Measurements from ENCODE around the gene CINP.

The CINP gene

DNA sequence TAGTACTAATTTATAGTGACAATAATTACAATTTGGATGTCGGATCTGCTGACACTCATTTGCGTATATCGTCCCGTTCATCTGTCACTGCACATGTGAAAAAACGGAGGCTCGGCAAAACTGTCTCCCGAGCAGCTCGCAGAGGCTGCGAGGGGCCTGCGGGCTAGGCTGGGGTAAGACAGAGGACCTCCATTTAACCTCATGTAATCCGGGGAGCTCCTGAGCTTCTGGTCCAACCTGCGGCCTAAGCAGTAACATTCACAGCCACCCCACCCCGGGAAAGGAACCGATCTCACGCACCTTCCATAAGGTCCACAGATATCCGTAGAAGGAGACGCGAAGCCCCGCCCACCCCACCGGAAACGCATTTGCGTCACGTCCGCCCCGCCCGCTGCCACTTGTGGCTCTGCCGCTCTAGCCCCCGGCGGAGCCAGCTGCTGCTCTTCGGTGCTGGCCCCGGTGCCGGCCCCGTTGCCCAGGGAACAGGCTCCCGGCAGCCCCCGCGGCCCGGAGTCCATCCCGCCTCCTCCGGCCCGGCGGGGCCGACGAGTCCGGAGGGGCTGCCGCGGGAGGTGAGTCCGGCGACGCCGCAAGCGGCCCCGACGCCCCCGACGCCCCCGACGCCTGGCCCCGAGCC lies at the start of gene CINP, which contains the start of gene TECPR2:
TSS of gene CINP (minus strand) at position 346 of the 637 bp plus-strand sequence. CDS start at position 307, 39 bp downstream.
TSS of gene TECPR2 (plus strand) at position 397 of the 637 bp plus-strand sequence. CDS start 13,781 bp downstream, outside the sequence.
- peak; percentile 100 for DNase-seq

DNA sequence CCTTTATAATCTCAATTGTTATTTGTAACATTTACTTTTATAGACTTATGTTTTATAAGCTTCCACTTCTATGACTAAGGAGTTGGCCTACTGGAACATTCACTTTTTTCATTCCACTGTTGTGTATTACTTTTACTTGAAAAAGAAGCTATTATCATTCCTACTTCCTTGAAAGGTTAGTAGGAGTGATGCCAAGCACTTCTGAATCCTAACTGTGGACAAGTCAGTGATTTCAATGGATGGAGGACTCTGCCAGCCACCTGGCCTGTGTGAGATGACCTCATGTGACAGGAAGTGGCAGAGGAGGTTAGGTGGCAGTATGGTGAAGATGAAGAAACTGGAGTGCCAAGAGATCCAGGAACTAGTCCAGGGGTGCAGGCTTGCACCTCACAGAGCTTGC lies 46.0 kb upstream of the CINP start:
- no peak for DNase-seq

DNA sequence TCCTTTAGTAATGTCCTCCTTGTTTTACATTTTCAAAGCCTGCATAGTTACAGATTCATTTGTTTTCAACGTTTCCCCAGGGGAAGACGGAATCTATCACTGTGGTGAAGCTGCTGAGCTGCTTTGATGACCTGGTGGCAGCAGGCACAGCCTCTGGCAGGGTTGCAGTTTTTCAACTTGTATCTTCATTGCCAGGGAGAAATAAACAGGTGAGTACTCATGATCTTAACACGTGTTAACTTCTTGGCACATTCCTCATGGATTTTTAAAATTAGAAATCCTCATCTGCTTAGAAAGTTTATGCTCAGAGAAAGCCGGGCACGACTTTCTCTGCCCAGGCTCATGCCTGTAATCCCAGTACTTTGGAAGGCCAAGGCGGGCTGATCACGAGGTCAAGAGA lies 44.6 kb upstream of the CINP start:
- no peak for DNase-seq

DNA sequence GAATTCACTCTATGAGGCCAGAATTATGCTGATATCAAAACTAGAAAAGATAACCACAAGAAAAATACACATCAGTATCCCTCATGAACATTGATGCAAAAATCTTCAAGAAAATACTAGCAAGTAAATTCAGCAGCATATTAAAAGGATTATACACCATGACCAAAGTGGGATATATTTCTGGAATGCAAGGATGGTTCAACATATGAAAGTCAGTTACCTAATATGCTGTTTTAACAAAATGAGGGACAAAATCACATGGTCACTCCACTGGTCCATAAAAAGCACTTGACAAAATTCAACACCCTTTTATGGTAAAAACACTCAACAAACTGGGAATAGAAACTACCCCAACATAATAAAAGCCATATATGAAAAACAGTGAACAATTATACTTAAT lies 40.3 kb upstream of the CINP start:
- peak; percentile 5 for DNase-seq

DNA sequence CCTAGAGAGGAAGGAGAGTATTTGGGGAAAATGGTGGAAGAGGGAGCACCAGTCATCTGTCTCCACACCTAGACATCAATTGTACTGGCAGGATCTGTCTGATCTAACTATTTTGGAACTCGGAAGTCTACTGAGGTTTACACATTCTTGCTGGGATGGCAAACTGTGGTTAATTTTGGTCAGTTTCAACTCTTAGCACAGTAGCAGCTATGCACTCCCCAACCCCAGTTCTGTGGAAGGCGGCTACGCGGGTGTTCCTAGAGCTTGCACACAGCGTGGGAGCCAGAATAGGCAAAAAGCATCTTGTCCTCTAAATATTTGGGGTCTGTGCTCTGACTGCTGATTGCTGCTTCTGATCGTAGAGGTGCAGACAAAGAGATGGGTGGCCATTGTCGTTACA lies 33.8 kb upstream of the CINP start:
- DNase-seq: no peak

DNA sequence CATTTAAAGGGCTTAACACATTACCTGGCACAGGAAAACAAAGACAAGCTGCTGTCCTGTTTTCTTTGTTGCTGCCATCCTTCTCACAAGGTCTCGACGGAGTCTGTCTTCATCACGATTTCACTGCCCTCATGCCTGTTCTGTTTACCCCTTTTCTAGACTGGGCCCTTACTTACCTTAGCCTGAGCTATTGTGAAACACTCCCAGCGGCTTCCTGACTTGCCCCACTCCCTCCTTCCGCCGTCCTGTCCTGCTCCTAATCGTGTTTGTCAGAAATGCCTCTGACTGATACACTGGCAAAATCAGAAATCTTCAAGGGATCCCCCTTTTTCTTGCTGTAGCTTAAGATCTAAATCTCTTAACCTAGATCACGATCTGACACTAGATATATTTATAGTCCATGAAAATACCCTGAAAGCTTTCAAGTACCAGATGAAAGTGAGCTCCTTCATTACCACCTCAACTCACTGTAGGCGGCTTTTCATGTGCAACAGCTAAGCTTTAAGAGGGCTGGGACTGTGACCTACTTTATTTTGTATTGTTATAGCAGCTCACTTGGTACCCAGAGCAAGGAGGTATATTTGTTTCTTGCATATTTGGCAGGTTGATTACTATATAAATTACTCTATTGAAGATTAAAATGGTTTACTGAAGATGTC lies 32.2 kb upstream of the CINP start:
- DNase-seq: no peak

DNA sequence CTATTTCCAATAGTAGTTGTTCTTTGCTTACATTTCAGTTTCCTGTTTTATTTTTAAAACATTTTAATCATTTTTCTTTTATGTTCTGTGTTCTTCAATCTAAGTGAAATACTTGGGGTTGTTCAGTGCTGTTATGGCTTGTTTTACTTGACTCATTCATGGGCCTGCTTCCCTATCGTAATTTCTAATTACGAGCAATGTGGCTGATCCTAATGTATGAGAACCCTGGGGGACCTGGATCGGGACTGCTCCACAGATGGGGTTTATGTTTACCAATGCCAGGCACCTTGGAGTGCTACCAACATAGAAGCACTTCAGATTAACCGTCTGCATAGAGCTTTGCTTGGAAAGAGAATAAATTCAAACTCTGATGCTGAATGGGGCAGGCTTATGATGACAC lies 29.8 kb upstream of the CINP start:
- DNase-seq: no peak

DNA sequence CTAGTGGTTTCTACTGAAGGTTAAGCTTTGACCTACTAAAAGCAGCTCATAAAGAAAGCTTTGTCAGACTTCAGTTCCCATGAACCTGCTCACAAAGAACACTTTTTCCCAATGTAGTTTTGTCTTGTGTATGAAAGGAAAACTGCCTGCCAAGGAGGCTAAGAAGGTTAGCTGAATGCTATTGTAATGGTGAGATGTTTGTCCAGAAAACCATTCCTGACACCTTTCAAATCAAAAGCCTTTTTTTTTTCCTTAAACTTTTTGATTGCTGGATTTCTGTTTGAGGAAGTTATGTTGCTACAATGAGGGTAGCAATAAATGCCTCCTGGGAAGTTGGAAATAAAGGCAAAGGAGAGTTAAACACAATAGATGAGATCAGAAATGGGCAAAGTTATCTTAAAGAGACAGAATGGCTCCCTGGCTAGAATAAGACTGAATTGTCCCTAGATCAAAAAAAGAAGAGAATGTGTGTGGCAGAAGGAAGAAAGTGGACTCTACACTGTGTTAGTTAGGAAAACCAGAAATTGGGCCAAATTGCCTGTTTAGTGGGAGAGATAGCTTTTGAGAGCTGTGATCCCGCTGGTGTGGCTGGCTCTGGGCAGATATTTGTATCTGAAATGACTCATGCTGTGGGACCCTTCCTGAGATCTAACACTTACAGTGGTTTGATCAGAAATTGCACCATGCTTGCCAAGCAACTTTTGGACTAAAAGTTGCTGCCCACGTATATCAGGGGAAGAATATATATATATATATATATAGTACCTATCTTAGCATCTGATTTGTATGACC lies 27.6 kb upstream of the CINP start:
- DNase-seq: no peak

DNA sequence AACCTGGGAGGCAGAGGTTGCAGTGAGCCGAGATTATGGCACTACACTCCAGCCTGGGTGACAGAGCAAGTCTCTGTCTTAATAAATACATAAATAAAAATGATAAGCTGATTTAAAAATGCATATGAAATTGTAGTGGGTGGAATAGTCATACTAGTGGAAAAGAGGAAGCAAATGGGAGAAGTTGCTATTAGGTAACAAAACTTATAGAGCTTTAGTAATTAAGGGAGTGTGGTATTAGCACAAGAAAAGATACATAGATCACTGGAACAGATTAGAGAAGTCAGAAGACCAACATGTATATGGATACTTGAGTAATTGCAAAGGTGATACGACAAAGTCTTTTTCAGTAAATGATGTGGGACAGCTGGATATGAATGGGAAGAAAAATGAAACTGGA lies 26.6 kb upstream of the CINP start:
- no peak for DNase-seq

DNA sequence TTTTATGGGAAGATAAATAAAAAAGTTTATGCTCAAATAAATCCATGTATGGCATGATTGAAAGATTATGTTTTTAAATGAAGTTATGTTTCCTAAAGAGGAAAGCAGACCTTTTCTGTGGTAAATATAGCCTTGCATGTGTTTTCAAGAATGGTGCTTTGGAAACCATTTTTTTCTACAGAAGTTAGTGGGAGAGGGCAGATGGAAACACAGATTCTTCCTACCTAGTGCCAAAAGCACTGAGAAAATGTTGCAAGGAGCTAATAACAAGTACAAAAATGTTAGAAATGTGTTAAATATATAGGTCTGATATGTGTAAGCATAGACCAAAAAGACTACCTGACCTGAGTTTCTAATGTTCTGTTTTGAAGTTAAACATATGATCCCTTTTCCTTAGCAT lies 24.4 kb upstream of the CINP start:
- no peak for DNase-seq

DNA sequence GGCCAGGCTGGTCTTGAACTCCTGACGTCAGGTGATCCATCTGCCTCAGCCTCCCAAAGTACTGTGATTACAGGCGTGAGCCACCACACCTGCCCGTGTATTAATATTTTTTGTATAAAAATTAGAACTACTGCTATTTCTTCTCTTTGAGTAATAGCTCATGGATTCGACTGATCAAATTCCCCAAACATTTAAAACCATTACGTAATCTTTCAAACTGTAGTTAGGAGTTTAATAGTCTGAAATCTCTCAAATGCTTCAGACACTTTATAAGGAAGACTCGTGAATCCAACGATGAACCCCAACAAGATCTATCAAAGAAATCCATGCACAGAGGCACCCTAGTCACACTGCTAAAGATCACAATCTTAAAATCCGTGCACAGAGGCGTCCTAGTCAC lies 16.1 kb upstream of the CINP start:
- no peak for DNase-seq

DNA sequence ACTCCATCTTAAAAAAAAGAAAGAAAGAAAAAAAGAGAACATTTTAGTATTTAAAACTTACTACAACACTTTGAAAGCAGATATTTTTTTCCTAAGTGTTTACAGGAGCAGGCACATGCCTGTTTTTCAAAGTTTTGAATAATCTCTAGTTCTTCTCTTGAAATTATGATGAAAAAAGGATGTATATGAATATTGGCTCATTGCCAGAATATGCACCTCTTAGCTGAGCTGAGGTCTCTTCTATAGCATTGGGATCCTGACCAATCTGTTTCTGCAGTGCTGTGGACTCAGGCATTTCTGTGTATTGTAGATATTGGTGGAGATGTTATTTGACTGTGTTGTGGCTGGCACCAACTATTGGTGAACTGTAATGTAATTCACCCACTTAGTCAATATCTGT lies 15.0 kb upstream of the CINP start:
- no peak for DNase-seq

DNA sequence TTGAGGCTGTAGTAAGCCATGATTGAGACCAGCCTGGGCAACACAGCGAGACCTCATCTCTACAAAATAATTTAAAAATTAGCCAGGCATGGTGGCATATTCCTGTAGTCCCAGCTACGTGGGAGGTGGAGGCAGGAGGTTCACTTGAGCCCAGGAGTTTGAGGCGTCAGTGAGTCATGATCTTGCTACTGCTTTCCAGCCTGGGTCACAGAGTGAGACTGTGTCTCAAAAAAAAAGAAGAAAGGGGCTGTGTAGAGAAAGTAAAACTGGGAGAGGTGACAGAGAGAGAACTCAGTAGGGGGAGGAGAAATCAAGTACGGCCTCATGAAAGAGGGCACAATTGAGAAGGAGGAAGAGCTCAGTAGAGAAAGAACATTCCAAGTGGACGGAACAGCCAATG lies 12.4 kb upstream of the CINP start:
- DNase-seq: no peak

DNA sequence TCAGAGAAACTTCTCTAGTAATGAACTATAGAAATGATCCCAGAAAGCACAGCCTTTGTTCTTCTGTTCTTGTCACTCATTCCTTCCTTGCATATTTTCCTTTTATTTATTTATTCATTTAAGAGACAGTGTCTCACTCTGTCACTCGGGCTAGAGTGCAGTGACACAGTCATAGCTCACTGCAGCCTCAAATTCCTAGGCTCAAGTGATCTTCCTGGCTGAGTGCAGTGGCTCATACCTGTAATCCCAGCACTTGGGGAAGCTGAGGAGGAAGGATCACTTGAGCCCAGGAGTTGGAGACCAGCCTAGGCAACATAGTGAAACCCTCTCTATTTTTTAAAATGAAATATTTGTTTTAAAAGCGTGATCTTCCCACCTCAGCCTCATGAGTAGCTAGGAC lies 11.6 kb upstream of the CINP start:
- no peak for DNase-seq

DNA sequence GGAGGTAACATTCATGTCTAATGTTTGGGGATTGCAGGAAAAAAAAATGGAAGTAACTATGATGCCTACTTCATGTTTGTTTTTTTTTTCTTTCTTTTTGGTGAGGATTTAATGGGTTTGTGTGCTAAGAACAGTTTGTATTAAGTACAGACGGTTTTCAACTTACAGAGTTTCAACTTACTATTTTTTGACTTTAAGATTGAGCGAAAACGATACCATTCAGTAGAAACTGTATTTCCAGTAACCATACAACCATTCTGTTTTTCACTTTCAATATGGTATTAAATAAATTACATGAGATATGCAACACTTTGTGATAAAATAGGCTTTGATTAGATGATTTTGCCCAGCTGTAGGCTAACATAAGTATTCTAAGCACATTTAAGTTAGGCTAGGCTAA lies 10.4 kb upstream of the CINP start:
- DNase-seq: no peak

DNA sequence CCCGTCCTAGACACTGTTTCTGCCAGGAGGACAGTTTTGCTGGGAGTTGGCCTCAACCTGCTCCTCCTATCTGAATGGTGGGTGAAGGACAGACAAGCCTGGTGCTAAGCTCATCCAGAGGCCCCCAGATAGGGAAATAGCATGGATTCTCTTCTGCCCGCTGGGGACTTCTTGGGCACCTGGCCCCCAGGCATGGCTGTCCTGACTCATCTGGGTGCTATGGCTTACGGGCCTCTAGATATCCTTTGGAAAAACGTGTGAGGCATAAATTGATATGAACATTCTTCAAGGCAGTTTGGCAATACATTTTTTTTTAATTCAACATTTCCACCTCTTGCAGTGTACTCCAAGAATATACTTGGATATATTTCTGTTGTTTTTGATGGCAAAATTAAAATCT lies 8.7 kb upstream of the CINP start:
- DNase-seq: no peak

DNA sequence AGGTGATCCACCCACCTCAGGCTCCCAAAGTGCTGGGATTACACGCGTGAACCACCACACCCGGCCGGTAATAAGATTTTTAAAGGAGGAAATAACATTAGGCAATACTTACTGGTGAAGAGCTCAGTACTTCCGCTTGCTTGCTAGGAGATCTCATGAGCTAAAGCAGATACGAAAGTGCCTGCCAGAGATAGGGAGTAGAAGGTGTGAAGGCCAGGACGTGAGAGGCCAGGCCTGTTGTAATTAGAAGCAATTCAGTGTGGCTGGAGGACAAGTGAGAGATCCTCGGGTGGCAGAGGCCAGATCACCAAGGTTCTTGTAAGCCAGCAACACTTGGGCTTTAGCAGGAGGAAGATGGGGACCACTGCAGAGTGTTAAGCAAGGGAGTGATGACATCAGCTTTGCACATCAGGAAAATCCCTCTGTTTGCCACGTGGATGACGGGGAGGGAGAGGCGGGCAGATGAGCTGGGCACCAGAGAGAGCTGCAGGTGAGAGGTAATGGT lies 7.7 kb upstream of the CINP start:
- no peak for DNase-seq

DNA sequence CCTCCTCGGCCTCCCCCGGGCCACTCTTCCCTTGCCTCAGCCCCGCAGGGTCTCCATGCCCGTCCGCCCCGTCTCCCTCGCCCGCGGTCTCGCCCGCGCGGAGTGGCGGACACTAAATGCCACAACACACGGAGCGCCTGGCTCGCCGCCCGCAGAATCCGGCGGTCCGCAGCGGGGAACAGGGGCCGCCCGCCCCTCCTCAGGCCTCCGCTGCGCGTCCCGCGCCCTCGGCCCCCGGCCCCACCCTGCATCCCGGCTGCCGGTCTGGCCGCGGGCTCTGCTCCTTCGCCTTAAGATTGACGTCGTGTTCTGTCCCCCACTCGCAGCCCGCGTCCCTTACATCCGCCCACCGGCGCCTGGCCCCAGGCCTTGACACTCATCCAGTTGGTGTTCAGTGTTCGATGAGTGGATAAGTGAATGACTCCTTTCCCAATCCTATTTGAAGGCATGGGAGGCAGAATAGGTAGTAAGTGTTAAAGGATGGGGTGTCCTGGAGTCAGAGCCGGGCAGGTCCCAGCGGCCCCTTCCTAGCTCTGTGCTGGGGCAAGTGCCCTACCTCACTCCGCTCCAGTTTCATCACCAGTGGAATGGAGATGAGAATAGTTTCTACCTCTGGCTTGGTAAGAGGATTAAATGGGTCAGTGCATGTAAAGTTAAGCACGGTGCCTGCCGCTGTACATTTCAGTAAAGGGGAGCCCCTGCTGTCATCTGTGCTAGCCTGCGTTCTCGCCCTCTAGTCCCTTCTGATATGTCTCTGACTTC lies 673 bp upstream of the CINP start:
- peak; percentile 63 for DNase-seq

DNA sequence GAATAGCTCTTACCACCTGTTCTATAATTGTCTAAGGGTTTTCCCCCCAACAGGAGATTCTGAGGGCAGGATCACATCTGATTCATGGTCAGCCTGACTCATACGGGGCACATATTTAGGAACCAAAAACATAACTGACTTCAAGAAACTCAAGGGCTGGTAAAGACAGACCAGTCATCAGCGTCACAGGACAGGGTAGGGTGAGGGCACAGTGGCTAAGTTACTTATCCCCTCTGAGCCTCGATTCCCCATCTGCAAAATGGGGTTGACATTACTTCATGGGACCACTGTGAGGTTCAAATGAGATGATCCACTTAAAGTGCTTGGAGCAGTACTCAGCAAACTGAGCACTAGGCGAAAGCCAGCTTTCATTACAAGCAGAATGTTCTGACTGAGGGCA lies 606 bp downstream of the CINP start:
- no peak for DNase-seq

DNA sequence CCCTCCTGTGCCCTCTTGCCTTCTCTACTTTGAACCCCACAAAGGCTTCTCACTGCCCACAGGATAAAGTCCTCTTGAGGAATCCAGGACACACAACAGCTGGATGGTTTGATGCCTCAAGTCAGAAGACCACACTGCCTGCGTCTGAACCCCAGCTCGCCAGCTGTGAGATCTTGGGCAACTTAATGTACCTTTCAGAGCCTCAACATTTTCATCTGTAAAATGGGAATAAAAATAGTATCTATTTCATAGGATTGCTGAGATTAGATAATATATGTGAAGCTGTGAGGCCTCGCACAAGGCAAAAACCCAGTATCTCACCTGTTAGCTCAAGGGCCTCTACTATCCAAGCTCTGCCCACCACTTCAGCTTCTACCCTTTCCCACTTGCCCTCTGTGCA lies 2.3 kb downstream of the CINP start:
- no peak for DNase-seq

DNA sequence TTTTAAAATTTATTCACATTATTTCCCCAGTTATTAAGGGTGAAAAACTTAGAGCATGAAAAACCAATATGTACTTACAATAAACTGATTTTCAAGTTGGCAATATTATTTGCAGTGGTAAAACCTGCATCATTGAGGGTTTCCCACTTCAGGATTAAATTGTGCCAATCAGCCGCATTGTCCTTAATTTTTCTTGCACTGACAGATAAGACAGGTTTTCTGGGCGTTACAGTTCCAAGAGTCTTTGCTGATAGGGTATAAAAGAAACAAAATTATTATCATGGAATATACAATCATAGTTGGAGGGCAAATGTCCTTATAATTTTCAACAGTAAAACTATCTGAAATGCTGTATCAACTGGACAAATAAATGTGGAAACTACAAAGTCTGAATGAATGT lies 3.3 kb downstream of the CINP start:
- DNase-seq: no peak

DNA sequence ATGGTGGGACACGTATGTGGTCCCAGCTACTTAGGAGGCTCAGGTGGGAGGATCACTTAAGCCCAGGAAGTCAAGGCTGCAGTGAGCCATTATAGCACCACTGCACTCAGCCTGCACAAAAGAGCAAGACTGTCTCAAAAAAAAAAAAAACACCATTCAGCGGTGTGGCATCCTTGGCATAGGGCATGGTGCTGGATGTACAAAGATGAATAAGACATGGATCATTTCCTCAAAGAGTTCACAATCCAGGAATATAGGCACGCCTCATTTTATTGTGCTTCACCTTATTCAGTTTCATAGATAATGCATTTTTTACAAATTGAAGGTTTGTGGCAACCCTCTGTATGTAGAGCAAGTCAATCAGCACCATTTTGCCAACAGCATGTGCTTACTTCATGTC lies 6.4 kb downstream of the CINP start:
- DNase-seq: no peak

DNA sequence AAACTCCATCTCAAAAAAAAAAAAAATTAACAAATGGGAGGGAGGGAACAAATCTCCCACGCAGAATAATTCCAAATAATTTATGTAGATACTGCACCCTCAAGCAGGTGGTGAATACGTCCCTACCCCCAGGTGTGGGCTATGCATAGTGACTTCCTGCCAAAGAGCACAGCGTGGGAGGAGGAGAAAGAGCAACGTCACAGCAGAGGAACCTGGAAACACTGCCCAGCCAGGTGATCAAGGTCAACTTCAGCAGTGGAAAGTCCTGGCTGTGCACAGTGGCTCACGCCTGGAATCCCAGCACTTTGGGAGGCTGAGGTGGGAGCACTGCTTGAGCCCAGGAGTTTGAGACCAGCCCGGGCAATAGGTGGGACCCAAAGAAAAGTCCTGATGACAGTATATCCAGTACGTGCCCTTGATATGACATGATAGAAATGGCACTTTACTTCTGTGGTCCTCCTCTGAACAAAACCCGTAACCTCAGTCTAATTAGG lies 9.5 kb downstream of the CINP start:
- no peak for DNase-seq

Data from COR-L47 (cell line).